ENCODE measurements around the gene OR1E2. TPM values are rescaled to one million over a fixed set of nuclear protein-coding genes. Genes with fewer than 3 reads are reported as not detected.

The OR1E2 gene
- total RNA-seq, 1 experiment from 2014 or later = not detected

GRCh38 chr17:3400055-3400454, 33.6 kb downstream of the OR1E2 start:
- TF ChIP-seq, protein P1, sequence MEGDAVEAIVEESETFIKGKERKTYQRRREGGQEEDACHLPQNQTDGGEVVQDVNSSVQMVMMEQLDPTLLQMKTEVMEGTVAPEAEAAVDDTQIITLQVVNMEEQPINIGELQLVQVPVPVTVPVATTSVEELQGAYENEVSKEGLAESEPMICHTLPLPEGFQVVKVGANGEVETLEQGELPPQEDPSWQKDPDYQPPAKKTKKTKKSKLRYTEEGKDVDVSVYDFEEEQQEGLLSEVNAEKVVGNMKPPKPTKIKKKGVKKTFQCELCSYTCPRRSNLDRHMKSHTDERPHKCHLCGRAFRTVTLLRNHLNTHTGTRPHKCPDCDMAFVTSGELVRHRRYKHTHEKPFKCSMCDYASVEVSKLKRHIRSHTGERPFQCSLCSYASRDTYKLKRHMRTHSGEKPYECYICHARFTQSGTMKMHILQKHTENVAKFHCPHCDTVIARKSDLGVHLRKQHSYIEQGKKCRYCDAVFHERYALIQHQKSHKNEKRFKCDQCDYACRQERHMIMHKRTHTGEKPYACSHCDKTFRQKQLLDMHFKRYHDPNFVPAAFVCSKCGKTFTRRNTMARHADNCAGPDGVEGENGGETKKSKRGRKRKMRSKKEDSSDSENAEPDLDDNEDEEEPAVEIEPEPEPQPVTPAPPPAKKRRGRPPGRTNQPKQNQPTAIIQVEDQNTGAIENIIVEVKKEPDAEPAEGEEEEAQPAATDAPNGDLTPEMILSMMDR (conservative IDR thresholded peaks at IDR 0.05) = no peak
- no CpG with 5 or more reads among the region's 6 CpGs for WGBS (ENCODE audit: extremely low coverage, insufficient read length, low lambda C conversion rate)
- Histone ChIP-seq H3K14ac (ENCODE audit: insufficient read depth, low read length) (no peak overlapping the region), H2BK12ac (ENCODE audit: insufficient read length, low read depth, low read length) (no peak overlapping the region), H4K5ac (ENCODE audit: insufficient read length, low read depth, low read length) (no peak overlapping the region), H2BK20ac (ENCODE audit: low read depth, low read length, poor library complexity, severe bottlenecking) (no peak overlapping the region), H4K20me1 (ENCODE audit: control insufficient read depth, insufficient read depth, insufficient read length) (no peaks in the 10 kb centered on the region), H3K9ac (ENCODE audit: extremely low read depth, insufficient read length, low read length) (no peak overlapping the region), H3K9me3 (ENCODE audit: control insufficient read depth, low read depth, low read length) (peaks cover 29% of the 10 kb centered on the region), H3K23me2 (ENCODE audit: insufficient read length, low read depth, low read length, poor library complexity, severe bottlenecking) (no peaks in the 10 kb centered on the region), H3K4ac (ENCODE audit: low read depth, low read length) (no peak overlapping the region), H3K27me3 (ENCODE audit: insufficient read depth, low read length) (no peaks in the 10 kb centered on the region), H2AK5ac (ENCODE audit: insufficient read length, low read length) (no peak overlapping the region), H2BK15ac (ENCODE audit: low read depth, low read length) (no peak overlapping the region), H2BK5ac (ENCODE audit: insufficient read length, low read length) (no peak overlapping the region), H3K79me1 (ENCODE audit: insufficient read depth, low read depth, low read length, poor library complexity, severe bottlenecking) (no peaks in the 10 kb centered on the region), H3K4me2 (ENCODE audit: insufficient read depth, insufficient read length, low read length) (no peak overlapping the region), H4K8ac (replicated peaks; ENCODE audit: insufficient read length, low read depth, low read length) (no peak overlapping the region), H3K56ac (ENCODE audit: insufficient read length, low read depth, low read length) (no peak overlapping the region), H3T11ph (ENCODE audit: low read length) (no peak overlapping the region), H3K4me1 (ENCODE audit: insufficient read depth, low read length) (no peaks in the 10 kb centered on the region), H2BK120ac (ENCODE audit: low read depth, low read length, poor library complexity, severe bottlenecking) (no peak overlapping the region), H3K23ac (ENCODE audit: insufficient read length, low read depth, low read length) (no peak overlapping the region), H3K79me2 (ENCODE audit: insufficient read depth, low read length) (no peaks in the 10 kb centered on the region), H4K91ac (ENCODE audit: insufficient read length, low read depth, low read length) (no peak overlapping the region), H3K18ac (ENCODE audit: insufficient read length, low read depth, low read length) (no peak overlapping the region), H3K27ac (ENCODE audit: insufficient read length, low read depth, low read length) (no peak overlapping the region), H2AFZ (ENCODE audit: low read length) (no peak overlapping the region)
- DNase-seq = no peak
- Mint-ChIP-seq H3K9me3 (peaks cover 56 to 81% of the 10 kb centered on the region in 2 experiments), H3K4me1 (no peaks in the 10 kb centered on the region), H3K4me3 (no peak overlapping the region), H3K27ac (no peak overlapping the region), H3K27me3 (ENCODE audit: low read depth) (peaks cover 4% of the 10 kb centered on the region; the same call in 1 of the 2 replicates), H3K36me3 (ENCODE audit: insufficient read depth in 1 of 3, low read depth in 3 of 3) (peaks cover 0 to 22% (median 4%) of the 10 kb centered on the region in 3 experiments; a peak in 3 of 7 replicates)
